Nephron progenitor cell (in vitro differentiated cells): ENCODE results near the gene PRR33.

Experiments used
- DNase-seq: peaks from one replicate; pipeline ENCODE4 v3.0.0; 2021
- H3K27ac Mint-ChIP-seq: 2 replicates; pipeline ENCODE4 v1.8.0; 2021; ENCODE audit warnings: mild to moderate bottlenecking, moderate library complexity, mixed read lengths
- H3K27me3 Mint-ChIP-seq: 2 replicates; pipeline ENCODE4 v1.8.0; 2021; ENCODE audit warnings: mild to moderate bottlenecking, low read depth, mixed read lengths; ENCODE audit not compliant: poor library complexity
- H3K36me3 Mint-ChIP-seq: 2 replicates; pipeline ENCODE4 v1.8.0; 2021; ENCODE audit warnings: low read depth, mixed read lengths
- H3K4me1 Mint-ChIP-seq: 2 replicates; pipeline ENCODE4 v1.8.0; 2021; ENCODE audit warnings: mixed read lengths
- H3K4me3 Mint-ChIP-seq: 2 replicates; pipeline ENCODE4 v1.8.0; 2021; ENCODE audit warnings: mild to moderate bottlenecking, moderate library complexity, mixed read lengths
- H3K9me3 Mint-ChIP-seq: 2 replicates; pipeline ENCODE4 v1.8.0; 2021; ENCODE audit warnings: mild to moderate bottlenecking, moderate library complexity, mixed read lengths
- TF ChIP-seq, protein P1 (sequence below): fragments of 200-600 bp; sonication (generic); IDR thresholded peaks from 2 replicates; pipeline ENCODE4 v1.5.0; 2021; ENCODE audit warnings: antibody characterized with exemption

Gene PRR33

DNA sequence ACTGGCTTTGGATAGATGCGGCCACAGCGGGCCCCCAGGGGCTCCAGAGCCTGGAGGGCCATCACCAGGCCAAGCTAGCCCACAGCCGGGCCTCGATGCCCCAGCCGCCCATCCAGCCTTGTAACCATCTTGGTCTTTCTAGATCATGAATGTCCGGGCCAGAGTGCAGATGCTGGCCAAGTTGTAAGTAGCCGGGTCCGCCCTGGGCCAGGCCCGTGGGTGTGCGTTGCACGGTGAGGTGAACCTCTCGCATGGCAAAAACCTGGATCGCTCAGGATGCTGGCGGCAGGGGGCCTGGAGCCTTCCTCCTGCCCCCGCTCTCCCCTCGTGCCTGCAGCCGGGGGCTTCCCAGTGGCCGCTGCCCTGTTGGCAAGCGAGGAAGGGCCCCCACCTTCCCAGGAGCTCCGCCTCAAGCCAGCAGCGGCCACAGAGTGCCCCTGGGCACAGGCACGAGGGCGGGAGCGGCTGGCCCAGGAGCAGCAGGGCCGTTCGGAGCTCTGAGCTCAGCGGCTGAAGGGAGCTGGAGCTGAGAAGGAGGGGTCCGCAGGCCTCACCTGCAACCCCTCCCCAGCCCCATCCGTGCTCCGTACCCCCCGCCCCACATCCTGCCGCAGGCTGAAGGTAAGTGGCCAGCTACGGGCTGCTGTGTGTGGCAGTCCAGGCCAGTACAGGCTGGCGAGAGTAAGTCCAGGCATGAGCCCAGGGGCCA, 44.5 kb upstream of the PRR33 start:
- H3K36me3 Mint-ChIP-seq = no peaks in the 10 kb centered on the region
- TF ChIP-seq, protein P1, sequence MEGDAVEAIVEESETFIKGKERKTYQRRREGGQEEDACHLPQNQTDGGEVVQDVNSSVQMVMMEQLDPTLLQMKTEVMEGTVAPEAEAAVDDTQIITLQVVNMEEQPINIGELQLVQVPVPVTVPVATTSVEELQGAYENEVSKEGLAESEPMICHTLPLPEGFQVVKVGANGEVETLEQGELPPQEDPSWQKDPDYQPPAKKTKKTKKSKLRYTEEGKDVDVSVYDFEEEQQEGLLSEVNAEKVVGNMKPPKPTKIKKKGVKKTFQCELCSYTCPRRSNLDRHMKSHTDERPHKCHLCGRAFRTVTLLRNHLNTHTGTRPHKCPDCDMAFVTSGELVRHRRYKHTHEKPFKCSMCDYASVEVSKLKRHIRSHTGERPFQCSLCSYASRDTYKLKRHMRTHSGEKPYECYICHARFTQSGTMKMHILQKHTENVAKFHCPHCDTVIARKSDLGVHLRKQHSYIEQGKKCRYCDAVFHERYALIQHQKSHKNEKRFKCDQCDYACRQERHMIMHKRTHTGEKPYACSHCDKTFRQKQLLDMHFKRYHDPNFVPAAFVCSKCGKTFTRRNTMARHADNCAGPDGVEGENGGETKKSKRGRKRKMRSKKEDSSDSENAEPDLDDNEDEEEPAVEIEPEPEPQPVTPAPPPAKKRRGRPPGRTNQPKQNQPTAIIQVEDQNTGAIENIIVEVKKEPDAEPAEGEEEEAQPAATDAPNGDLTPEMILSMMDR = no peak
- peak; percentile 4 for DNase-seq
- no peaks in the 10 kb centered on the region for H3K9me3 Mint-ChIP-seq
- peaks cover 6% of the 10 kb centered on the region for H3K27me3 Mint-ChIP-seq
- peaks cover 56% of the 10 kb centered on the region for H3K4me1 Mint-ChIP-seq
- no peak overlapping the region for H3K27ac Mint-ChIP-seq
- H3K4me3 Mint-ChIP-seq = no peak overlapping the region

DNA sequence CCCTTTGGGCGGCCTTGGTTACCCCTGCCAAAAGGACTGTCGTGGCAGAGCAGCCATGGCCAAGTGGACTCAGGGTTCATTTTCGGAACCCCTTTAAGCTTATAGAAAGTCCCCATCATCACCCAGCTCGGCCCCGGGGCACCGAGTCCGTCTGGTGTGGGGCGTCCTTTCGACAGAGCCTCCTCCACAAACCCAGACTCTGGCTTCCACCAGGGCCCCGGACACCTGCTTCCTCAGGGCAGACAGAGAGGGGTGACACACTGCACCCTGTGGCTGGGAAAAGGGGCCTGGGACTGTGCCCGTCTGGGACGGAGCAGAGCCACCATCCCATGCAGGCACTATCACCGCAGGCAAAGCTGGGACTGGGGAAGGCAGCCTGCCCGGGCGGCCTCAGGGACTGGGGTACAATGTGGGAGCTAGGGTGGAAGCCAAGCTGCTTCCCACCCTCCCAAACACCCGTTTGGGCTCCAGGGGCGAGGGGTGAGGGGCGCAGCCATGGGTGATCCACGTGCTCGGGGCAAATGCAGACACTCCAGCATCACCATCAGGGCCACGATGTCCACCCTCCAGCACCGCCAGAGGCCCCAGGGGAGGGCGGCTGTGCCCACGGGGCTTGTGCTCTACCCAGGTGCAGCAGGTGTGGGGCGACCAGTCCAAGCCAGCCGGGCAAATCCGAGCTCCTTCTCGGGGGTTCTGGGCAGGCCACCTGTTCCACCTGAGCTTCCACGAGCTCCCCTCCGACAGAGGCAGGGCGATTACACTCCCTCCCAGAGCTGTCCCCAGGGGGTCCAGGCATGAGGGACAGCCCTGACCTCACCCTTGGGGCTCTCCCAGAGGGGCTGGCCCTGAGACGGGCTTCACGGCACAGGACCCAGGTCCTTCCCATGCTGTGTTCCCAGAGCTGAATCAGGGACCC, 43.7 kb upstream of the PRR33 start:
- H3K9me3 Mint-ChIP-seq = no peaks in the 10 kb centered on the region
- TF ChIP-seq, protein P1 = no peak
- no peak overlapping the region for H3K27ac Mint-ChIP-seq
- peaks cover 6% of the 10 kb centered on the region for H3K27me3 Mint-ChIP-seq
- peaks cover 54% of the 10 kb centered on the region for H3K4me1 Mint-ChIP-seq
- peak; percentile 3 for DNase-seq
- H3K4me3 Mint-ChIP-seq = no peak overlapping the region
- H3K36me3 Mint-ChIP-seq = no peaks in the 10 kb centered on the region

DNA sequence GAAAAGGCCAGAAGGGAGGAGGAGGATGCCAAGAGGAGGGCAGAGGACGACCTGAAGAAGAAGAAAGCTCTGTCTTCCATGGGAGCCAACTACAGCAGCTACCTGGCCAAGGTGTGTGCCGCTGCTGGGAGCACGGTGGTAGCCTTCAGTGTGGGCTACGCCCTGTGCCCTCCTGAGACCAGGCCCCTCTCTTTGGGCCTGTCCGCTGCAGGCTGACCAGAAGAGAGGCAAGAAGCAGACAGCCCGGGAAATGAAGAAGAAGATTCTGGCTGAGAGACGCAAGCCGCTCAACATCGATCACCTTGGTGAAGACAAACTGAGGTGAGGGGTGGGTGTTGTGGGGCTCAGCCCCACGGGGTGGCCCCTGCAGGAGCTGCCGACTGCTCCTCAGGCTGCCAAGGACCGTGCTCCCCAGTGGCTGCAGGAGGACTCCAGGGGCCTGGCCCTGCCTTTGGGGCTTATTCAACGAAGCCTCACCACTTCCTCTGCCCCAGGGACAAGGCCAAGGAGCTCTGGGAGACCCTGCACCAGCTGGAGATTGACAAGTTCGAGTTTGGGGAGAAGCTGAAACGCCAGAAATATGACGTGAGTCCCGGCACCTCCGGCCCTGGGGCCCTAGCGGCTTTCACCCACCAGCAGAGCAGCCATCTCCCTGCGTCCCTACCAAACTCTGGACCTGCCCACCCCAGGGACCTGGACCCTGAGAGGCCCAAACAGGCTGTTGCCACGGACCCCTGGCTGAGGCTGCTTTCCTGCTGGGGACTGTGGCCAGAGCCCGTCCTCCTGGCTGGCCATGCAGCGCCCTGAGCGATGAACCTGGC, 42.9 kb upstream of the PRR33 start:
- DNase-seq = peak; percentile 1
- Mint-ChIP-seq H3K4me3 (no peak overlapping the region), H3K4me1 (peaks cover 53% of the 10 kb centered on the region), H3K36me3 (no peaks in the 10 kb centered on the region), H3K27me3 (peaks cover 3% of the 10 kb centered on the region), H3K9me3 (no peaks in the 10 kb centered on the region), H3K27ac (no peak overlapping the region)
- TF ChIP-seq, protein P1 = no peak

DNA sequence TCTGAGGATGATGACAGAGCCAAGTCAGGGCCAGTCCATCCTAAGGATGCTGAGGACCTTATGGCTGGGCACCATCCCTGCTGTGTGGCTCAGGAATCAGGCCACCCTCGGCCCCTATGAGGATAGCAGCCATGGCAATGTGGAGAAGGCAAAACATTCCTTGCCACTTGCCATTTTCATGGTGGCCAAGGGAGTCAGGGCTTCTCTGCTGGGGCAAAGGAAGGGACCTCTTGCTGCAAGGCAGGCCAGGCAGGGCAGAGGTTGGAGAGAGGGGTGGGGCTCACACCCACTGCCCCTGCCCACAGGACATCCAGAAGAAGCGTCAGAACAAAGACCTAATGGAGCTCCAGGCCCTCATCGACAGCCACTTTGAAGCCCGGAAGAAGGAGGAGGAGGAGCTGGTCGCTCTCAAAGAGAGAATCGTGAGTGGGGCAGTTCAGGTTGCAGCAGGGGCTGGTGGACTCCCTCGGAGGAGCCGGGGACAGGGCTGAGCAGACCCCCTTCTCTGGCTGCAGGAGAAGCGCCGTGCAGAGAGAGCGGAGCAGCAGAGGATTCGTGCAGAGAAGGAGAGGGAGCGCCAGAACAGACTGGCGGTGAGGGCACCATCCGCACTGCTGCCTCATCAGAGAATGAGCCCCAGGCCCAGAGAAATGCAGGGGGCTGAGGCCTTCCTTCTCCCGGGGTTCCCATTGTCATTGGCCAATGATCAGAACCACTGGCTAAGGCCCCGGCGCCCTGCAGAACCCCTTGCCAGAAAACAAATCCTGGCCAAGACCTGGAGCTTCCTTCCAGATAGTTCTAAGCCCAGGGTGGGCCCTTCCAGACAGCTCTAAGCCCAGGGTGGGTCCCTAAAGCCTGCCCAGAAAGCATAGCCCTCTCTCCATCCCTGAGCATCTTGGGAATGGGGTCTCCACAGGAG, 42.0 kb upstream of the PRR33 start:
- no peak for DNase-seq
- no peaks in the 10 kb centered on the region for H3K36me3 Mint-ChIP-seq
- no peak overlapping the region for H3K4me3 Mint-ChIP-seq
- no peaks in the 10 kb centered on the region for H3K9me3 Mint-ChIP-seq
- TF ChIP-seq, protein P1 = no peak
- no peak overlapping the region for H3K27ac Mint-ChIP-seq
- H3K27me3 Mint-ChIP-seq = peaks cover 3% of the 10 kb centered on the region
- H3K4me1 Mint-ChIP-seq = peaks cover 46% of the 10 kb centered on the region

DNA sequence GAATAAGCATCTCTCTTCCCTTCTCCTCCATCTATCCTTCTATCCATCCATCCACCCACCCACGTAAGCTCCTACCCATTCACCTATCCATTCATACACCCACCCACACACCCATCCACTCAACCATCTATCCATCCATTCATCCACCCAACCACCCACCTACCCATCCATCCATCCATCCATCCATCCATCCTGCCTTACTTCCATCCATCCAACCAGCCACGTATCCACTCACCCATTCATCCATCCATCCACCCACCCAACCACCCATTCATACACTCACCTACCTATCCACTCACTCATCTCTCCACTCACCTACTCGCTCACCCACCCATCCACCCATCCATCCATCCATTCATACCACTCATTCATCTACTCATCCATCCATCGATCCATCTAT, 41.0 kb upstream of the PRR33 start:
- Mint-ChIP-seq H3K27me3 (peaks cover 3% of the 10 kb centered on the region), H3K4me3 (no peak overlapping the region)
- TF ChIP-seq, protein P1 = no peak

More for the DNA sequence above, 41.0 kb upstream of the PRR33 start:
- no peak for DNase-seq
- Mint-ChIP-seq H3K4me1 (peaks cover 41% of the 10 kb centered on the region), H3K36me3 (no peaks in the 10 kb centered on the region), H3K9me3 (no peaks in the 10 kb centered on the region), H3K27ac (no peak overlapping the region)
